NCI-H1092 treated with DMSO at 0.1 percent for 48 hours (cell line): ENCODE results near the gene HOPX.
"Not testable (repeated sequence)": the region's sequence is repeated elsewhere in the genome, so short reads cannot be mapped to it uniquely, and the experiment has no call there.

Experiments used
- DNase-seq: peaks from one replicate; lab custom pipeline; 2025; lab: John Stamatoyannopoulos, UW

The HOPX gene

GRCh38 chr4:56654238-56654632, 26.9 kb downstream of the HOPX start:
- DNase-seq, result no peak

- no peak for DNase-seq
Measured at GRCh38 chr4:56653461-56654237, 27.4 kb downstream of the HOPX start.

- DNase-seq, result no peak
Measured at GRCh38 chr4:56652196-56652595, 28.9 kb downstream of the HOPX start.

GRCh38 chr4:56651056-56651350, 30.1 kb downstream of the HOPX start:
- DNase-seq, result no peak

GRCh38 chr4:56650262-56651055, 30.6 kb downstream of the HOPX start:
- no peak for DNase-seq

GRCh38 chr4:56649445-56650261, 31.4 kb downstream of the HOPX start:
- DNase-seq, result no peak

- no peak for DNase-seq
Measured at GRCh38 chr4:56648824-56649151, 32.3 kb downstream of the HOPX start.

GRCh38 chr4:56648021-56648823, 32.9 kb downstream of the HOPX start:
- no peak for DNase-seq

GRCh38 chr4:56646341-56646740, 34.8 kb downstream of the HOPX start:
- DNase-seq, result no peak

- DNase-seq, result no peak
Measured at GRCh38 chr4:56643596-56643995, 37.5 kb downstream of the HOPX start.

- no peak for DNase-seq
Measured at GRCh38 chr4:56641494-56642051, 39.5 kb downstream of the HOPX start.

GRCh38 chr4:56640621-56641493, 40.2 kb downstream of the HOPX start:
- DNase-seq, result no peak

GRCh38 chr4:56637791-56638190, 43.3 kb downstream of the HOPX start:
- DNase-seq, result no peak

- DNase-seq, result no peak
Measured at GRCh38 chr4:56637154-56637553, 43.9 kb downstream of the HOPX start.

- not testable (repeated sequence) for DNase-seq
Measured at GRCh38 chr4:56634954-56635353, 46.1 kb downstream of the HOPX start.

GRCh38 chr4:56633486-56633885, 47.6 kb downstream of the HOPX start:
- no peak for DNase-seq

GRCh38 chr4:56630876-56631666, 50.0 kb downstream of the HOPX start:
- DNase-seq, result no peak

- no peak for DNase-seq
Measured at GRCh38 chr4:56628592-56628991, 52.5 kb downstream of the HOPX start.

GRCh38 chr4:56627985-56628384, 53.1 kb downstream of the HOPX start:
- DNase-seq, result no peak

GRCh38 chr4:56627375-56627774, 53.7 kb downstream of the HOPX start:
- no peak for DNase-seq
